GM21381 (cell line): Measurements from ENCODE around the gene AP1M1.
"Not testable (repeated sequence)": the region's sequence is repeated elsewhere in the genome, so short reads cannot be mapped to it uniquely, and the experiment has no call there.

Source experiments
- ATAC-seq: cut with Tn5 transposase; IDR thresholded peaks from one replicate; pipeline ENCODE4 v1.9.1; 2021; ENCODE audit warnings: mild to moderate bottlenecking, moderate library complexity; ENCODE audit not compliant: unreplicated experiment

Gene AP1M1

DNA sequence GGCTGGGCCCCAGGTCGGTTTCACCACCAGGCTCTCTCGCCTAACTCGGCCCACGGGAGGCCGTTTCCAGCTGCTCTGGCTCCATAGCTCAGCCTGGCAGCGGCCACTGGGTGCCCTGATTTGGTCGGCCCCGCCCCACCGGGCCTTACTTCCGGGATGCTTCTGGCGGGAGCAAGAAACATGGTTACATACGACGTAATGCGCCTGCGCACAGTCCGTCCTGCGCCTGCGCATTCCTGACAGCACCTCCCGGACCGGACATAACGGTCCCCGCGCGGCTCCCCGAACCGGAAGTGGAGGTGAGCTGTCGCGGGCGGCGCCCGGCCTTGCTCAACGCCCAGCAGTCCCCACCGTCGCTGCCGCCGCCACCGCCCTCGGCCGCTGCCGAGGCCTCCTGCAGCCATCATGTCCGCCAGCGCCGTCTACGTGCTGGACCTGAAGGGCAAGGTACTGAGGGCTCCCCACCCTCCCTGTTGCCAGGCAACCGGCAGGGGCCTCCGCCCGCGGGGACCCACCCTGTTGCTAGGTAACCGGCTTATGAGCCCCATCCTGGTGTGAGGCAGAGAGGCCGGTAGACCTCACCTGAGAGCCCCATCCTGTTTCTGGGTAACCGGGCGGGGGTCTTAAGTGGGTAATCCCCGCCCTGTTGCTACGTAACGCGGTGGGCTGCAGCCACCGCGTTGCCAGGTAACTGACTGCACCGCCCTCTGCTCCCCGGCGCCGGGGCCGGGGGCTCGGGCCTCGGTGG is at the start of gene AP1M1:
TSS of gene AP1M1 (plus strand) at position 290 of the 748 bp plus-strand sequence. CDS start at position 406, 116 bp downstream.
- peak; percentile 85 for ATAC-seq

DNA sequence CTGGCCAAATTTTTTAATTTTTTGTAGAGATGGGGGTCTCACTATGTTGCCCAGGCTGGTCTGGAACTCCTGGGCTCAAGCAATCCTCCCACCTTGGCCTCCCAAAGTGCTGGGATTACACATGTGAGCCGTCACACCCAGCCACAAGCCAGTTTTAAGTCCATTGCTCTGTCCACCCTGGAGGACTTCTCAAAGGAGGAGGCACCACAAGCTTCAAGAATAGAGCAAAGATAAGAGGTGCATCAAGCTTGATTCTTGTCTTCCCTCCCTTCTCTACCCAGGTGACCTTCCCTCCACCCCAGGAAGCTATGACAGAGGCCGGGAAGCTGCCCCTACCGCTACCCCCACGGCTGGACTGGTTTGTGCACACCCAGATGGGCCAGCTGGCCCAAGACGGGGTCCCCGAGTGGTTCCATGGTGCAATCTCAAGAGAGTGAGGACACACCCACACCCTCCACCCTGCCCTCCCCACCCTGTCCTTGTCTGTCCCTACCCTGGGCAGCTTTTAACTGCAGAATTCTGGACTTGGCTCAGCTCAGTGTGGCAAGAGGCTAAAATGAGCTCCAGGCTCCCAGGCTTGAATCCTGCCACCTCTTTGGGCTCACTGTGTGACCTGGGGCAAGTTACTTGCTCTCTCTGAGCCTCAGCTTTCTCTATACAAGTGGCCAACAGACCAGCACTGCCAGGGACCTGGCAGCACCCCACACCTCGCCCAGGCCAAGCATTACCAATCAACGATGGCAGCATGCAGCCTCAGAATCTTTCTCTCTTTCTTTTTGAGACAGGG is 49.1 kb upstream of the AP1M1 start:
- no peak for ATAC-seq

DNA sequence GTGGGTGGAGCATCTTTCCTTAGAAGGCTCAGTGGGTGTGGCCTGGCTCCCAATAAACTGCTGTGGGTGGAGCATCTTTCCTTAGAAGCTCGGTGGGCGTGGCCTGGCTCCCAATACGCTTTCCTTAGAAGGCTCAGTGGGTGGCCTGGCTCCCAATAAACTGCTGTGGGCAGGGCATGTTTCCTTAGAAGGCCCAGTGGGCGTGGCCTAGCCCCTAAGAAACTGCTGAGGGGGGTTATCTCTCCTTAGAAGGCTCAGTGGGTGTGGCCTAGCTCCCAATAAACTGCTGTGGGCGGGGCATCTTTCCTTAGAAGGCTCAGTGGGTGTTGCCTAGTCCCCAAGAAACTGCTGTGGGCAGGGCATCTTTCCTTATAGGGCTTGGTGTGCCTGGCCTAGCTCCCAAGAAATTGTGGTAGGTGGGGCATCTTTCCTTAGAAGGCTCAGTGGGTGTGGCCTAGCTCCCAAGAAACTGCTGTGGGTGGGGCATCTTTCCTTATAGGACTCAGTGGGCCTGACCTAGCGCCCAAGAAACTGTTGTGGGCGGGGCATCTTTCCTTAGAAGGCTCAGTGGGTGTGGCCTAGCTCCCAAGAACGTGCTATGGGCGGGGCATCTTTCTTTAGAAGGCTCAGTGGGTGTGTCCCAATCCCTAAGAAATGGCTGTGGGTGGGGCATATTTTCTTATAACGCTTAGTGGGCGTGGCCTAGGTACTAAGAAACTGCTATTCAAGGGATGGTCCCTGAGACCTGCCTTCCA is 44.0 kb upstream of the AP1M1 start:
- no peak for ATAC-seq

DNA sequence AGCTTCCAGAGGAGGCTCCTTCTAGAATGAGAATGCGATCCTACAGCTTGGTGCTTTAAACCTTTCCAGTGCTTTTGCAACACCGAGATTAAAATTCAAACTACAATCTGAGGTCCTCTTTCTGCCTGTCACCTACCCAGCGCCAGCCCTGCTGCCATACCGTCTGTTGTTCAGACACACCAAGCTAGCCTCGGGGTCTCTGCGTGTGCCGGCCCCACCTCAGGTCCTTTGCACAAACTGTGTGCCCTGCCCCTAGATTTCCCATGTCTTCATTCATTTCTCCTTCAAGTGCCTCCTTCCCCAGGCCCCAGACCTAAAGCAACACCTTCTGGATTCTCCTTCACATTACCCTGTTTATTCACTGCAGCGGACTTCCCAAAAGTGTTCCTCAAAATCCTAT is 43.2 kb upstream of the AP1M1 start:
- no peak for ATAC-seq

DNA sequence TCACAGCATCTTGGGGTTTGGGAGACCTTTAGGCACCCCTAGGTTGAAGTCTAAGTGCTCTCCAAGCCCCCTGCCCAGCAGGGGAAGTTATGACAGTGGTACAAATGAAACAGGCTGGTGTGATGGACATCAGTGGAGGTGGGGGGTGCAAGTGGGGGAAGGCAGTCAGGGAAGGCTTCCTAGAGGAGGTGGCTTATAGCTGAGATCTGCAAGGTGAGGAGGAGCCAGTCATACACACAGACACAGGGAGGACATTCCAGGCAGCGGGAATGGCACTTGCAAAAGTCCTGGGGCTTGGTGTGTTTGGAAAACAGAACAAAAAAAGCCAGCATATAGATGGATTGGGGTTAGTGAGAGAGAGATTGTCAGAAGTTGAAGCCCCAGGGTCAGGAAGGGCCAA is 42.6 kb upstream of the AP1M1 start:
- ATAC-seq: no peak

DNA sequence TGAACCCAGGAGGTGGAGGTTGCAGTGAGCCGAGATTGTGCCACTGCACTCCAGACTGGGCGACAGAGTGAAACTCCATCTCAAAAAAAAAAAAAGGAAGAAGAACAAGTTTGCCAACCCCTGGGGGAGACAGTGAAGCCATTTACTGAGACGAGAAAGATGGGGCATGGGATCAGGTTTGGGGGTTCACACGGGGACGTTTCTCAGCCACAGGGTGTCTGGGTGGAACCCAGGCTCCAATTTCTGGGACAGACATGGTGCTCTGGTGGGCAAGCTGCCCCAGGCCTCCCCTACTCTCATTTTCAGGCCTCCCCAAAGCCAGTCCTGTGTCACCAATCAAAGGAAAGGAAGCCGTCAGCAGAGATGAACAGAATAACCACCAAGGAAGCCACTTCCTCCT is 40.8 kb upstream of the AP1M1 start:
- ATAC-seq: no peak

DNA sequence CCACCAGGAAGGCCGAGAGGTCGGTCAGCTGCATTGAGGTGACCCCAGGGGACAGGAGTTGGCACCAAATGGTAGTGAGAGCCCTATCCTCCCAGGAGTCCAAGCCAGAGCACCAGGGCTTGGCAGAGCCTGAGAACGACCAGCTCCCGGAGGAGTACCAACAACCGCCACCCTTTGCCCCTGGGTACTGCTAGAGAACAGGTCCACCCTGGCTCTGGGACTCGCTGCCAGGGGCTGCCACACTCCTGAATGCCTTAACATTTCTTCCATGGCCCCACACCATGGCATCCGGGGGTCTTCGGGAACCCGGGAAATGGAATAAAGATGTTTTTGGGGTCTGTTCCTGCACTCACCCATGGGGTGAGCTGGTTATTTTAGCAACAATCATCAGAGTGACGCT is 40.1 kb upstream of the AP1M1 start:
- no peak for ATAC-seq

DNA sequence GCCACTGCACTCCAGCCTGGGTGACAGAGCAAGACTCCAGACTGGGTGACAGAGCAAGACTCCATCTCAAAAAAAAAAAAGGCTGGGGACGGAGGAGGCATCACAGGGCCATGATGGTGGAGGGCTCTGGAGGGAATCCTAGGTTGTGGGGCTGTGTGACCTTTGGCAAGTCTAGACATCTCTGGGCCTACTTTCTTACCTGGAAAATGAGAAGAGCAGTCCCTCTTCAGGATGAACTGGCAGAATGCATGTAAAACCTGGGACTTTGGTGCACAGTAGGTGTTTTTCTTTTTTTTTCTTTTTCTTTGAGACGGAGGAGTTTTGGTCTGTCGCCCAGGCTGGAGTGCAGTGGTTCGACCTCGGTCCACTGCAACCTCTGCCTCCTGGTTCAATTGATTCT is 38.1 kb upstream of the AP1M1 start:
- no peak for ATAC-seq

DNA sequence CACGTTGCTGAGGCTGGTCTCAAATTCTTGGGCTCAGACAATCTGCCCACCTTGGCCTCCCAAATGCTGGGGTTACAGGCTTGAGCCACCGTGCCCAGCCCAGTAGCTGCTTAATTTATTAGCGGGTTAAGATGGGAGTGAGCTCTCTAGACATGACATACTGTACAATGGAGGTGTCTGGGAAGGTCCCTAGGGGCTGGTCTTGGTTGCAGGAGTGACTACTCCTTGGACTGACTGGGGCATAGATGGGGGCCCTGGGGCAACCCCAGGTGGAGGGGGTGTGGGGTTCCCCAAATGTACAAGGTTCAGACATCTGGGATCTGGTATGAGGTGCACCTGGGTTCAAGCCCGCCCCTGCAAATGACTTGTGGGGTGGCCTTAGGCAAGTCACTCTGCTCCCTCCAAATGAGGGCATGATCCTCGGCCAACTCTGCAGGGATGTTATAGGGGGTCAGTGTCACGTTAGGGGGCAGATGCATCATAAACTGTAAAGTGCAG is 37.2 kb upstream of the AP1M1 start:
- ATAC-seq: no peak

DNA sequence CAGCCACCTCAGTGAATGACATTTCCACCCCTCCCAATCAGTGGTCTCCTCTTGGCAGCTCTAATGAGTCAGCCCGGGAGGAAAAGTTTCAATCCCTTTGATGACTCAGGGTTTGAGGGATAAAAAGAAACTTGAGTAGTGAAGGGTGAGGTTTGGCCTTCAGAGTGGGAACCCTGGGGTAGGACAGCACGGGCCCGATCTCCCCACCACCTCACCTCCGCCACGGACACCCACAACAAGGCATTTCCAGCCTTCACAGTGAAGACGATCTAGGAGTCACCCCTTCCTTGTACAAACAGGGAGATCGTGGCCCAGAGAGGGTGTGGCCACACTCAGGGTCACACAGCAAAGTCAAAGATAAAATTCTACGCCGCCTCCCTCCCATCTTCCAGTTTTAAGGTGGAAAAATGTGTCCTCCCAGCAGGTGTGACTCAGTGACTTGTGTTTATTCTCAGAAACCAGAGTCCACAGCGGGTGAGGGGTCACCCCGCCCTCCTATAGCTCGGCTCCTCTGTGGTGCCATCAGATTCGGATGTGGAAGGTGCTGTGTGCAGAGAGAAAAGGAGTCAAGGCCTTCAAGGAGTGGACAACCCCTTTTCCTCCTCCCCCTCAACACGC is 36.7 kb upstream of the AP1M1 start:
- no peak for ATAC-seq

DNA sequence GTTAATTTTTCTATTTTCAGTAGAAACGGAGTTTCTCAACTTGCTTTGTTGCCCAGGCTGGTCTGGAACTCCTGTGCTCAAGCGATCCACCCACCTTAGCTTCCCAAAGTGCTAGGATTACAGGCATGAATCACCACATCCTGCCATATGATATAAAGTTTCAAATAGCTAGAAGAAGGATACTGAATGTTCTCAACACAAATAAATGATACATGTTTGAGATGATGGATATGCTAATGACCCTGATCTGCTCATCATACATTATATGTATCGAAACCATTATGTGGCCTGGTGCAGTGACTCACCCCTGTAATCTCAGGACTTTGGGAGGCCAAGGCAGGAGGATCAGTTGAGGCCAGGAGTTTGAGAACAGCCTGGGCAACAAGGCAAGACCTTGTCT is 35.9 kb upstream of the AP1M1 start:
- no peak for ATAC-seq

DNA sequence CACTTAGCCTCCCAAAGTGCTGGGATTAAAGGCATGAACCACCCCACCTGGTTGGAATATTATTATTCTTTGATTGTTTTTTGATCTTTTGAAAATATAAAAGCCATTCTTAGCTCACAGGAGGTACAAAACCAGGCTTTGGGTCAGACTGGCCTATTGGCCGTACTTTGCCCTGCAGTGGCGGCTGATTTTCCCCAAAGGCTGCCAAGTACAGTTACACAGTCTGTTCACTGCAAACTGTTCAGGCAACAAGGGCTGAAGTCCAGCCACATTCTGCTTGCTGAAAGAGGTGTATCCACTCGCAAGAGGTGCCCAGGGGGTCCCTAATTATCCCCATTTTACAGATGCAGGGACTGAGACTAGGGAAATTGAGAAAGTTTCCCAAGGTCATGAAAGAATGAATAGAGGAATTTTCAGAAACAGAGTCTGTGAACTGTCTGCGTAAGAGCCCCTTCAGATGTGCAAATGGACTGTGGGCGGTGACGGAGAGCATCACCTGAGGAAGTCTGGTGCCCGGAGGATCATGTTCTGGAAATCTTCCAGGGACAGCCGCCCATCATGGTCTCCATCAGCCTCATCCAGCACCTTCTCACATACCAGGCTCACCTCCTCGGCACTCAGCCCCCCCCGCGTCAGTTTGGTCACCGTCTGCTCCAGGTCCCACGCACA is 33.4 kb upstream of the AP1M1 start:
- no peak for ATAC-seq

DNA sequence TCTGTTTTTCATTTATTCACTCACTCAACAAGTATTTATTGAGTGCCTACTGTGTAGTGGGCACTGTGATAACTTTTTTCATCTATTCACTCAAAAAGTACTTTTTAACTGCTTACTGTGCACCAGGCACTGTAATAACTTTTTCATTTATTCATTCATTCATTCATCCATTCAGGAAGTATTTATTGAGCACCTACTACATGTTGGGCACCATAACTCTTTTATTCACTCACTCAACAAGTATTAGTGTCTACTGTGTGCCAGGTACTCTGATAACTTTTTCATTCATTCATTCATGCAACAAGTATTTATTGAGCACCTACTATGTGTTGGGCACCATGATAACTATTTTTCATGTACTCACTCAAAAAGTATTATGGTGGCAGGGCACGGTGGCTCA is 31.3 kb upstream of the AP1M1 start:
- ATAC-seq: no peak

DNA sequence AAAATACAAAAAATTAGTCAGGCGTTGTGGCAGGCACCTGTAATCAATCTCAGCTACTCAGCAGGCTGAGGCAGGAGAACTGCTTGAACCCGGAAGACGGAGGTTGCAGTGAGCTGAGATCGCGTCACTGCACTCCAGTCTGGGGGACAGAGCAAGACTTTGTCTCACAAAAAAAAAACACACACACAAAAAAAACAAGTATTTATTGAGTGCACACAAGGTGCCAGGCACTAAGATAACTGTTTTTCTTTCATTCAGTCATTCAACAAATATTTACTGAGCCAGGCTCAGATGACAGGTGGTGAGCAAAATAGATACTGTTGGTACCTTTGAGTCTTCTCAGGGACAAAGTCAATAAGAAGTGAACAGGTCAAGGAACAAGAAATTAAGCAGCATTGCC is 30.7 kb upstream of the AP1M1 start:
- no peak for ATAC-seq

DNA sequence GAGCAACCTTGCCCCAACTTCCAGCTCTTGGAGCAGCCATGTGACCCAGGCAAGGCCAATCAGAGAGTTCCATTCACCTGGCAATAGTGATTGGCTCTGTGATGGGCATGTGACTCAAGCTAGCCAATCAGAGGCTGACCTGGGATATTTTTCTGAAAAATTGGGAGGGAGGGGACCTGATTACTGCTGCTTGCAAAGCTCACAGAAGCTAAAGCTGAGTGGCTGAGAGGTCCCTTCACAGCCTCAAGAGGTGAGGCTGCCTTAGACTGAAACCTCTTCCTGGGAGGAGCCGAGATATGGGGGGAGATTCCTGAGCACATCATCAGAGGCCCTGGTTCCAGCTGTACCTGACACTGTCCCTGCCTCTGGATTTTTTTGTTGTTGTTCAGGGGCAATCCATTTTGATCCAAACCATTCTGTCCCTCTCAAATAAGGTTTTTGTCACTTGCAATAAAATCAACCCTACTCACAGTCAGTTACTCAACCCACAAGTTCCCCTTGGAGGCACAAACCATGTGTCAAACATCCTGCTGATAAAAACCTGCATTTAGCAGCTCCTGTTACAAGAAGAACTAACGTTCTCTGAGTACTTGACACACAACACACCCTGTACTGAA is 29.1 kb upstream of the AP1M1 start:
- no peak for ATAC-seq

DNA sequence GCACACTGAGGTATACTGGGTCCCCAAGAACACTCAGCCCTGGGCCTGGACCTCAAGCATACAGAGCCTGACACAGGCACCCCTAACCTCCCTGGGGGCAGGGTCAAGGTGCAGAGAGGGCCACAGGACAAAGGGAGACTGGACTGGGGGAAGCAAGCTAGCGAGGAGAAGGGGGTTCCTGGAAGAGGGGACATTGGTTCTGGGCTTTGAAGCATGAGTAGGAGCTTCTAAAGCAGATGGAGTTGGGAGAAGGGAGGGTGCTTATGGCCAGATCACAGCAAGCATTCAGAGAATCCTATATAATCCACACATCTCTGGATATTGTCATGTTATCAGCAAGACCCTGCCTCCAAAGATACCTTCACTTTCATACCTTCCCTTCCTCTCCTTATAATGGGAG is 27.6 kb upstream of the AP1M1 start:
- ATAC-seq: no peak

DNA sequence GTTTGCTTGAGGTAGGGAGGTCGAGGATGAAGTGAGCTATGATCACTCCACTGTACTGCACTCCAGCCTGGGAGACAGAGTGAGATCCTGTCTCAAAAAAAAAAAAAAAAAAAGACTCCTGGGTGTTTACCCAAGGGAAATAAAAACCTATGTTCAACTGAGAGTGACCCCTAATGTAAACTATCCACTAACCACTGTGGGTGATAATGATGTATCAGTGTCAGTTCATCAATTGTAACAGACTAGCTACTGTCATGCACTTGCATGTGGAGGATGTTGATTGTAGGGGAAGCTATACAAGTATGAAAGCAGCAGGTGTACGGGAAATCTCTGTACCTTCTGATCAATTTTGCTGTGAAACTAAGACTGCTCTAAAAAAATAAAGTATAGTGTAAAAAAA is 21.8 kb upstream of the AP1M1 start:
- ATAC-seq: no peak

DNA sequence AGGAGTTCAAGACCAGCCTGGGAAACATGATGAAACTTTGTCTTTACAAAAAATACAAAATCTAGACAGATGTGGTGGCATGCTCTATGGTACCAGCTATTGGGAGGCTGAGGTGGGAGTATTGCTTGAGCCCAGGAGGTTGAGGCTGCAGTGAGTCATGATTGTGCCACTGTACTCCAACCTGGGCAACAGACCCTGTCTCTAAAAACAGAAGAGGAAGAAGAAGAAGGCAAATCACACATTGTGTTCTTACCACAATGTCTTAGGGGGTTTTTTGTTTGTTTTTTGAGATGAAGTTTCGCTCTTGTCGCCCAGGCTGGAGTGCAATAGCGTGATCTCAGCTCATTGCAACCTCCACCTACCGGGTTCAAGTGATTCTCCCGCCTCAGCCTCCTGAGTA is 18.8 kb upstream of the AP1M1 start:
- not testable (repeated sequence) for ATAC-seq

DNA sequence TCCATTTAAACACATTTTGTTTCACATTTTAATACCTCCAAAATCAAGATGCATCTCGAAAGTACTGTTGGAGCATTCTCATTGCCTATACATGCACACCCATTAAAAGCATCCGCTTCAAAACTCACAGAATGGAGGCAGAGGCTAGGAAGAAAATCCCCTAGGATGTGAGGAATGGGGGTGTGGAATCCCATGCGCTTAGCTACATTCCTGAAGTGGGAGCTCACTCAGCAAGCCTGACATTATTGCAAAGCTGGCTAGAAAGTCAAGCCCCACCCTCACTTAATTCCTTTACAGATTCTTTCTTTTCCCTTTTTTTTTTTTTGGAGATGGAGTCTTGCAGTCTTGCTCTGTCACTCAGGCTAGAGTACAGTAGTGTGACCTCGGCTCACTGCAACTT is 17.1 kb upstream of the AP1M1 start:
- ATAC-seq: no peak

DNA sequence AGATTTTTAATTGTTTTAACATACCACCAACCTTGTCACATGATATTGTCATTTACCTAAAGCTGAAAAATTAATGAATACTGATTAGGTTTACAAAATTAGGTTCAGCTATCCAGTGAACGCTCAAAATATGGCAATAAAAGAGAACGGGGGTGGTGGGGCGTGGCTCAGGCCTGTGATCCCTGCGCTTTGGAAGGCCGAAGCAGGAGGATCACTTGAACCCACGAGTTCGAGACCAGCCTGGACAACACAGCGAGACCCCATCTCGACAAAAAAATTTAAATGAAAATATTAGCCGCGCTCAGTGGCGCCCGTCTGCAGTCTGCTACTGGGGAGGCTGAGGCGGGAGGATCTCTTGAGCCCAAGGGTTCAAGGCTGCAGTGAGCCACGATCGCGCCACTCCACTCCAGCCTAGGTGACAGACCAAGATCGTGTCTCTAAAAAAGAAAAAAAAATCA is 13.0 kb upstream of the AP1M1 start:
- ATAC-seq: no peak
